ENCODE results near the gene GXYLT2.

GXYLT2 gene

GRCh38 chr3:73024836-73025235, 137.0 kb downstream of the GXYLT2 start:
- no peak for DNase-seq

GRCh38 chr3:73026111-73026759, 138.4 kb downstream of the GXYLT2 start:
- DNase-seq, result no peak

All from CD4-positive, alpha-beta T cell treated with Interleukin-17A for 1 hour (primary cell).